HG03558 (cell line): ENCODE results near the gene TRNP1.

Experiments used
- ATAC-seq: cut with Tn5 transposase; IDR thresholded peaks from one replicate; pipeline ENCODE4 v1.9.1; 2021; ENCODE audit warnings: moderate number of reproducible peaks; ENCODE audit not compliant: unreplicated experiment; ENCODE audit errors: extremely low read depth

Gene TRNP1

DNA sequence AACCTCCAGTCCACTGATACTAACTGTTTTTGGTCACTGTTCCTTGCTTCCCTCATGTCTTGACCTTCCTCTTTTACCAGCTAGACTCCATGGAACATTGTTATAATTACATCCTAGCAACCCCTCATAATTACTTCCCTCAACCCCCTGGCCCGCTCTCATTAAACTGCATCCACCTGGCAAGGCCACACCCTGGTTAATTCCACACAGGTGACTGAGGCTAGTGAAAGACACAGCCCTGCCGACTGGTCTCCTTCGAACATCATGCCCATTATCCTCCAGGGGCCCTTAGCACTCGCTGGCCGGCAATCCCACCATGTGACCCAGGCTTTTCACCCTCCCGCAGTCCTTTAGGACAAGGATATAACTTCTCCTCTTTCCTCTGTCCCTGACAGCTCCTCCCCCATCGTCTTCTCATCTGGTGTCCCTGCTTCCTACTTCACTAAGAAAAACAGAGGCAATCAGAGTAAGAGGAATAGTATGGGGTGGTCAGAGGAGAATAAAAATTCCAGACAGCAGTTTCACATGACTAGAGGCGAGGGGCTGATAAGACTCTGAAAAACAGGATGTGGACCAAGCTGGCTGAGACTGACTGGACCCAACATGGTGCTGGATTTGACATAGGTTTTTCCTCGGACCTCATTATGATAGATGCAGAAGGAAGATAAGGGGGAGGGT lies 28.0 kb downstream of the TRNP1 start:
- no peak for ATAC-seq

GRCh38 chr1:27025718-27026117 lies 32.2 kb downstream of the TRNP1 start:
- no peak for ATAC-seq

- ATAC-seq: no peak
Measured at GRCh38 chr1:27026621-27027574, 33.4 kb downstream of the TRNP1 start.

- no peak for ATAC-seq
Measured at GRCh38 chr1:27027575-27028250, 34.2 kb downstream of the TRNP1 start.

- ATAC-seq: no peak
Measured at GRCh38 chr1:27029517-27029916, 36.0 kb downstream of the TRNP1 start.

DNA sequence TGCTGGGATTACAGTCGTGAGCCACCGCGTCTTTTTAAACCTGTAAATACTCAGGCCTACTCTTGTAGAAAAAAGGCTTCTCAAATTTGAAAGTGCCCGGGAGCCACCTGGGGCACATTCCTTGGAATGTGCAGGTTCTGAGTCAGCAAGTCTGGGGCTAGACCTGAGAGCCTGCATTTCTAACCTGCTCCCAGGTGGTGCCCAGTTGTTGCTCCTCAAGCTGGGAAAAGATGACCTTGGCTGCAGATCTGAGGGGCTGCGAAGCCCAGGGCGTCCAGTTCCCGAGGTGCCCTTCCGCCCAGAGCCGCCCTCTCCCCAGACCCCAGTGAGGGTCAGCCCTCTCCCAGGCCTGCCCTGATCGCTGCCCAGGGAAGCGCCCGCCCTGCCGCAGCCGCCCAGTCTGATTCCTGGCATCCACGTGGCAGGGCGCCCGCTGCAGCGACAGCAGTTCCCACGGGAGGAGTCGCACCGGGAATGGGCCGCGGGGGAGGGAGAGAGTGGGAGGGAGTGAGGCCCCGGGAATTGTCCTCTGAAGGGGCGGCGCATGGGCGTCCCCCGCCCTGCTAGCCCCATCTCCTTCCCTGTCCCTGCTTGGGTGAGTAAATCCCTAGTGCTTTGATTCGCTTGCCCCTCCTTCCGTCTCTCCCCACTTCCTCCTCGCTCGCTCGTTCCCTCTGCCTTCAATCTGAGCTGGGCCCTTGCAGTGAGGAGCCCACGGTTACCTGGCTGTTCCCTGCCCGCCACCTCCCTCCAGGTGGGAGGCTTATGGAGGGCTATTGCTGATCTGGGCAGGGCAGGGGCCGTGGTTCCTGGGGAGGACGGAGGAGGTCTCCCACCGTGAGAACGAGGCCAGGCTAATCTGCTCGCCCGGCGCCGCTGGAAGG lies 38.0 kb downstream of the TRNP1 start:
- ATAC-seq: no peak

DNA sequence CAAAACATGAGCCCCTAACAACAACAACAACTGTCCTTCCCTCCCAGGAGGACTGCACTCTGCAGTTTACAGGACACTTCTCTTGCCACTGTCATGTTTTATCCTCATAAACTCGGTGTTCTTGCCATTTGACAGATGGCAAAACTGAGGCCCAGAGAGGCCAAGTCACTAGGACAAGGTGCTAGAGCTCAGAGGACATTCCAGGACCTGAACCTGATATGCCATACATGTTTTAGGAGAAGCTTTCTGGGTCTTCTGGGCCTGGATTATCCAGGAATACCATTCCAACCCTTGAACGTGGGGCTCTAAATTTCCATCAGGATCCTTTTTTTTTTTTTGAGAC lies 38.6 kb downstream of the TRNP1 start:
- no peak for ATAC-seq

- ATAC-seq: no peak
Measured at GRCh38 chr1:27033043-27033746, 39.7 kb downstream of the TRNP1 start.

DNA sequence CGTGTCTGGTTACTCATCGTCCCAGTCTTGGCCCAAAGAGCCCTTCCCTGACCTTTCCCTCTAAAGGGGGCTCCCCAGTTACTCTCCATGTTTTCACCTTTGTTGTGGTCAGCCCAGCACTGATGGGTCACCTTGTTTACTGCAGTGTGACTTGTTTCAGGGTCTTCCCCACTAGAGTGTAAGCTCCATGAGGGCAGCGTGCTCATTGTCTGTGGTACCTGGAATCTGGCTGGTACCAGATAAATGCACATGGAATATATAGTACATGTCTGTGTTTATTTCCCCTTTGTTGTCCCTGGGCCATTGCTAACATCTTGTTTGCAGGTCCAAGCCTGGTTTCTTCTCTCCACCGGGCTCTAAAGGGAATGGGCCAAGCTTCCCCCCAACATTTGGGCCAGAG lies 41.9 kb downstream of the TRNP1 start:
- ATAC-seq: no peak

GRCh38 chr1:27036718-27037117 lies 43.2 kb downstream of the TRNP1 start:
- ATAC-seq: no peak

GRCh38 chr1:27037518-27037917 lies 44.0 kb downstream of the TRNP1 start:
- ATAC-seq: no peak

DNA sequence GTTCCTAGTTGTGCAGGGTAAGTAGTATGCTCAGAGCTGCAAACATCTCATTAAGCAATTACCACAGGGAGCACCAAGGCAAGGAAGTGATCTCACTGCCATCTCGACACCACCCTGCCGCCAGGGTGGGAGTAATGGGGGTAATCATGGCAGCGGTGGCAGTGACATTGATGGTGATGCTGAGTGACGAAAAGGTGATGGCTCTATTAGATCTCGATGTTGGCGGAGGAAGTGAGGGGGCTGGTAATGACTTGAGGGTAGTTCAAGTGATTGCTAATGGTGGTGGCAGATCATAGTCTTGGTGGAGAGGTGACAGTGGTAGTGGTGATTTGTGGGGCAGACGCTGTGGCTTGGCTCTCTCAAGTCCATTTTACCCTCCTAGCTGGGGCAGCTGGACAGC lies 44.5 kb downstream of the TRNP1 start:
- ATAC-seq: no peak

- no peak for ATAC-seq
Measured at GRCh38 chr1:27042670-27043069, 49.2 kb downstream of the TRNP1 start.

GRCh38 chr1:27044613-27045151 lies 51.2 kb downstream of the TRNP1 start:
- ATAC-seq: no peak

- no peak for ATAC-seq
Measured at GRCh38 chr1:27045973-27046558, 52.6 kb downstream of the TRNP1 start.

DNA sequence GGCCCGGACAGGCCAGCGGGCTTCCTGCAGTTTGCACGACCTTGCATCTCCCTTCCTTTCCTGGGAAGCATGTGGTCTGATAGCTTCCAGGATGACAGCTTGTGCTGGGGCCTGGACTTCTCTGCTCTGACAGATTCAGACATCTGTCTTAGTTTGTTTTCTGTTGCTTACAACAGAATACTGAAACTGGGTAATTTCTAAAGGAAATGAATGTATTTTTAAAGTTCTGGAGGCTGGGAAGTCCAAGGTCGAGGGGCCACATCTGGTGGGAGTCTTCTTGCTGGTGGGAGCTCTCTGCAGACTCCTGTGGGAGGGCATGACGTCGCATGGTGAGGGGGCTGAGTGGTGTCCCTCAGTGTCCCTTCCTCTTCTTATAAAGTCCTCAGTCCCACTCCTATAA lies 54.4 kb downstream of the TRNP1 start:
- ATAC-seq: no peak

DNA sequence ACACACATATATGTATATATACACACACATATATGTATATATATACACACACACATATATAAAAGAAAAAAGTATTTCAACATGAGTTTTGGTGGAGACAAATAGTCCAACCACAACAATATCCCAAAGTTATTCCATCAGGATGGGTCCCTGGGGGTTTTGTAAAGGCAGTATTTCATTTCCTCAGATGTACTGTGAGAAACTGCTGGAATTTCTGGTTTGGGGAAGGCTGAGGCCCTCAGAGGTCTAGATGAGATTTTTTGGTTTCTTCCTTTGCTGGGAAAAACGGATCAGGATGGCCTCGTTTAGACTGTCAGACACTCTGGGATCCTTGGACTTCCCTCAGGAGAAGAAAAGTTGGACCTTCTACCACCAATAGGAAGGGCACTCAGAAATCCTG lies 55.6 kb downstream of the TRNP1 start:
- ATAC-seq: no peak

- ATAC-seq: no peak
Measured at GRCh38 chr1:27049607-27050006, 56.1 kb downstream of the TRNP1 start.
